CD4-positive, alpha-beta T cell treated with Interferon alpha-2 for 1 hour (primary cell): ENCODE results near the gene IQGAP3.
"Not testable (repeated sequence)": the region's sequence is repeated elsewhere in the genome, so short reads cannot be mapped to it uniquely, and the experiment has no call there.

Source experiments
- DNase-seq, 2 donors: peaks; one replicate each; pipeline ENCODE4 v3.0.0-alpha.2; 2020 to 2022

IQGAP3 gene, protein sequence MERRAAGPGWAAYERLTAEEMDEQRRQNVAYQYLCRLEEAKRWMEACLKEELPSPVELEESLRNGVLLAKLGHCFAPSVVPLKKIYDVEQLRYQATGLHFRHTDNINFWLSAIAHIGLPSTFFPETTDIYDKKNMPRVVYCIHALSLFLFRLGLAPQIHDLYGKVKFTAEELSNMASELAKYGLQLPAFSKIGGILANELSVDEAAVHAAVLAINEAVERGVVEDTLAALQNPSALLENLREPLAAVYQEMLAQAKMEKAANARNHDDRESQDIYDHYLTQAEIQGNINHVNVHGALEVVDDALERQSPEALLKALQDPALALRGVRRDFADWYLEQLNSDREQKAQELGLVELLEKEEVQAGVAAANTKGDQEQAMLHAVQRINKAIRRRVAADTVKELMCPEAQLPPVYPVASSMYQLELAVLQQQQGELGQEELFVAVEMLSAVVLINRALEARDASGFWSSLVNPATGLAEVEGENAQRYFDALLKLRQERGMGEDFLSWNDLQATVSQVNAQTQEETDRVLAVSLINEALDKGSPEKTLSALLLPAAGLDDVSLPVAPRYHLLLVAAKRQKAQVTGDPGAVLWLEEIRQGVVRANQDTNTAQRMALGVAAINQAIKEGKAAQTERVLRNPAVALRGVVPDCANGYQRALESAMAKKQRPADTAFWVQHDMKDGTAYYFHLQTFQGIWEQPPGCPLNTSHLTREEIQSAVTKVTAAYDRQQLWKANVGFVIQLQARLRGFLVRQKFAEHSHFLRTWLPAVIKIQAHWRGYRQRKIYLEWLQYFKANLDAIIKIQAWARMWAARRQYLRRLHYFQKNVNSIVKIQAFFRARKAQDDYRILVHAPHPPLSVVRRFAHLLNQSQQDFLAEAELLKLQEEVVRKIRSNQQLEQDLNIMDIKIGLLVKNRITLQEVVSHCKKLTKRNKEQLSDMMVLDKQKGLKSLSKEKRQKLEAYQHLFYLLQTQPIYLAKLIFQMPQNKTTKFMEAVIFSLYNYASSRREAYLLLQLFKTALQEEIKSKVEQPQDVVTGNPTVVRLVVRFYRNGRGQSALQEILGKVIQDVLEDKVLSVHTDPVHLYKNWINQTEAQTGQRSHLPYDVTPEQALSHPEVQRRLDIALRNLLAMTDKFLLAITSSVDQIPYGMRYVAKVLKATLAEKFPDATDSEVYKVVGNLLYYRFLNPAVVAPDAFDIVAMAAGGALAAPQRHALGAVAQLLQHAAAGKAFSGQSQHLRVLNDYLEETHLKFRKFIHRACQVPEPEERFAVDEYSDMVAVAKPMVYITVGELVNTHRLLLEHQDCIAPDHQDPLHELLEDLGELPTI (N-terminal part only)

DNA sequence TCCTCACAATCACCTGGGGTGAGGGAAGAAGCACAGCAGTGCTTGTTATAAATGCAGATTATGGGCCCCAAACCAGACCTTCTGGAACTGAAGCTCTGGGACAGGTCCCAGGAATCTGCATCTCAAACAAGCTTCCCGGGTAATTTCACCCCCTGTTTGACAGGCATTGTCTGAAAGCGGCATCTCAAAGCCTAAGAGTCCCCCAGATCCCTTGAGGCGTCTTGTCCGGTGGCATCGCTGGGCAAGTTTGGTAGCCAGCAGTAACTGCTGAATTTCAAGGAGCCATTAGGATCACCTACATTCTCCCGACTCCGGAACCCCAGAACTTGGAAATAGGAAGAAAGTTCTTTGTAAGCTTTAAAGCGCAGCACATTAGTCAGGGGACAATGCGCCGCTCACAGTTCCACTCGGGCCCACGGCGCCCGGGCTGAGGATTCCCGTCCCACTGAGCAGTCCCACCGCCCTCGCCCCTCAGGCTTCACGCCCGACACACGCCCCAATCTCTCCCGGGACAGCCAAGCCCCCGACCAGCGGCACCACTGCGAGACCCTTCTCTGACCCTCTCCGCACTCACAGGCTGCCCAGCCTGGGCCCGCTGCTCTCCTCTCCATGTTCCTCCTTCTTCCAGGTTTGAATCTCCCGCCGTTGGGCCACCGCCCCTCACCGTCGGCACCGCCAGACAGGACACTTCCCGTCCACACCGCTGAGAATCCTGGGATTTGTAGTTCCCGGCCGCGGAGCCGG, at the start of gene IQGAP3:
Gene IQGAP3 (minus strand): TSS at position 647 of the 744 bp plus-strand sequence. CDS start 36 bp downstream, at position 611.
- DNase-seq: peak; percentile 83 to 86

DNA sequence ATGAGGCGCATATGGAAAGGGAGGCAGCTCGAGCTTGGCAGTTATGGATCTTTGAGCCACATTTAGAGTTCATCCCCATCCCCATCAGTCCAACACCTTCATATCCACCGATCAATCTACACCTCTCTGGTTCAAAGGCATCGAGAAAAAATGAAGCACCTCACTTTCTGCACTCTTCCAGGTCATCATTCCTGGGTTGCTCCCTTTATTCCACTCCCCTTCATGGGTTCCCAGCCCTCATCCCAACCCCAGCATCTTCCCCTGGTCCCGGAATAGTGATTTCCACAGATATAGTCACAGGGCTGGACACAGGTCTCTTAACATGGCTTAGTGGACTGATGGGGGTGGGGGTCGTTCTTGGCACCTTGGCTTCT, 47.2 kb upstream of the IQGAP3 start:
- no peak for DNase-seq

DNA sequence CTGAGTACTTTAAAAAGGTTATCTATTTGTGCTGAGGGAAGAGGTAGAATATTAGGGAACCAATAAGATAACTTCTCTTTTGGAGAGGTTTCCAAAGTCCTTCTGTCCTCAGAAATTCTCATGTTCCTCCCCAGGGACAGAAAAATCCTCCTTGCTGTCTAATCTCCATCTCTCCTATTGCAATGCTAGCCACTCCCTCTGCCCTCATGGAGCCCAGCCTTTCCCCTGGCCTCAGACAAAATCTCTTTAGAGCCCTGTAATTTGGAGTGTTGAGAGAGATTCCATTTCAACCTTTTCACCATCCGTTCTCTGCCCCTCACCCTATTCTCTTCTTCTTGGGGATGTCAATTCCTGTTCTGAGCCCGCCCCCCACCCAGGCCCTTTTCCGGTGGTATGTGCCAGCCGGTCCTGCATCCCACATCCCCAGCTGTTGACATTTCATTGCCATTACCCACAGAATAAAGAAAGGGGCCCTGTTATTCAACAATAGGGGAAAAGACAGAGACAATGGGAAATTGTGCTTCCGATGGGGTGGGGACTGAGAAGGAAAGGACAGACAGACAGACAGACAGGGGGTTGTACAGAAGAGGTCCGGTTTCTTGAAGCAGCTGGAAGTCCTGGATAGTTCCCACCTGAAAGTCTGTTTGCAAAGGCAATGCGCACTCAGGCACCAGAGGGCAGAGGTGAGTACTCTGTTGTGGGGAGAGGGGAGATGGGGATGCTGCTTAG, 46.7 kb upstream of the IQGAP3 start, which contains the start of gene HAPLN2:
Gene HAPLN2 (plus strand): TSS at position 563 of the 729 bp plus-strand sequence. CDS start 4,076 bp downstream, outside the sequence.
- no peak for DNase-seq

DNA sequence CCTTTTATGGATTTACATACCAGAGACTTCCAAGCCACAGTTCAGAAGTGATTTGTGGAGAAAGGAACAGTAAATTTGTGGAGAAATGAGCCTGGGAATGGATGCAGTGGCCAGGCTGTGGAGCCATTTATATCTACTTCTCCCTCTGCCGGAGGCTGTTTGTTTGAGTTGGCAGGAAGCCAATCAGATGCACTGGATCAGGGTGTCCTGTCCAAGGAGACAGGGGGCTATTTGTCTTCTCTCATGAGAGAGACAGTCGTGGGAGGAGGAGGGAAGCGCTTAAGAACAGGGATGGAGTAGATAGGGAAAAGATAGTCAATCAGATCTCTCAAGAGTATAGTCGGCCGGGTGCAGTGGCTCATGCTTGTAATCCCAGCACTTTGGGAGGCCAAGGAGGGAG, 44.1 kb upstream of the IQGAP3 start:
- no peak for DNase-seq

DNA sequence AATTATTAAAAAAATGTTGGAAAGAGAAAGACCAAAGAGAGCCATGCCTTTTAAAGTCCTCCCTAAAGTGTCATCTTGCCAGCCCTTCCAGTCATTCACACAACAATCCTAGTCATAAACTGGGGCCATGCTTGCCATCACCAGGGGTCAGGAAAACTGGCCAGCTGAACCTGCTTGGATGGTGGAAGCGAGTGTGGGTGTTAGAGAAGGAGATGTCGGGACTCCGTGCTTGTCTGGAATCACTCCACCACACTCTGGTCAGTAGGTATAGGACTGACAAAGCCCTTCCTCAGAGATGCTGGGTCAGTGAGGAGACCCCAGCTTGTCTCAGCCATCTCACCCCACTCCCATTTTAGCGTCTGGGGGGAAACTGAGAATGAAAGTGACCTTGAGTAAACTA, 43.6 kb upstream of the IQGAP3 start:
- no peak for DNase-seq

DNA sequence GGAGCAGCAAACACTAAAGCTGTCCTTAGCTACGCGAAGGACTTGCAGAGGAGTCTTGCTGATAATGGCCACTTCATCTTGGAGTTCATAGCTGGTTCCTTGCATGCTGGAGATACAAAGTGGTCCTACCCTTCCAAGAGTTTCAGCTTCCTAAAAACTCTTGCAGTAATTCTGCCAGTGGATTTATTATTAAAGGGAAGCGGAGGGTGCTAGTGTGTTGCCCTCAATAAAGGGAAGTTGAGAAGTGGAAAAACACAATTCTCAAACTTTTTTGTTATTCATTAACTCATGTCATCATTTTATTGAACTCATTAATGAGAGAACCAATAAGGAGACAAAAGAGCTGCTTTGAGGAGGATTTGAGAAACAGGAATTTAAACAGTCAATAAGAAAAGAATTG, 40.3 kb upstream of the IQGAP3 start:
- no peak for DNase-seq

DNA sequence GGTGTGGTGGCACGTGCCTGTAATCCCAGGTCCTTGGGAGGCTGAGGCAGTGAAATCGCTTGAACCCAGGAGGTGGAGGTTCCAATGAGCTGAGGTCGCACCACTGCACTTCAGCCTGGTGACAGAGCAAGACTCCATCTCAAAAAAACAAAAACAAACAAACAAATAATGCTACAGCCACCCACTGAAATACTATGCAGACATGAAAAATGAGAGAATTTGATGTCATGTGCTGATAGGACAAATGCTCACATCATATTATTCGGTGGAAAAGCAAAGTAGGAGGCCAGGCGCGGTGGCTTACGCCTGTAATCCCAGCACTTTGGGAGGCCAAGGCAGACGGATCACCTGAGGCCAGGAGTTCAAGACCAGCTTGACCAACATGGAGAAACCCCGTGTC, 37.7 kb upstream of the IQGAP3 start:
- not testable (repeated sequence) for DNase-seq

DNA sequence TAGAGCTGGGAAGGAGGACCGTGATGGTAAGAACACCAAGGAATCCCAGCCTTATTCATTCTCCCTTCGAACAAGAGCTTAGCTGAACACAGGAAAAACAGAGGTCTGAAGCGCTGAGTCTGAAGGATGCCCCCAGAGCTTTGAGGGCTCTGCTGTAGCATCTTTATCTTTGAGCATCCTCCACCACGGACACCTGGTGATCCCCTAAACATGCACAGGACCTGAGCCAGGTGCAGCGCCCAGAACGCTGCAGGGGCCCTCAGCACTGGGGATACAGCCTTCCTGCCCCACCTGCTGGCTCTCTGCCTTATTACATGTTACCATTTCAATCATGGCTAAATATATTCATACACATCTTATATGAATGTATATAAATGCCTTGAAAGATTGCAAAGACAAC, 36.6 kb upstream of the IQGAP3 start:
- peak; percentile 47 to 70 for DNase-seq

DNA sequence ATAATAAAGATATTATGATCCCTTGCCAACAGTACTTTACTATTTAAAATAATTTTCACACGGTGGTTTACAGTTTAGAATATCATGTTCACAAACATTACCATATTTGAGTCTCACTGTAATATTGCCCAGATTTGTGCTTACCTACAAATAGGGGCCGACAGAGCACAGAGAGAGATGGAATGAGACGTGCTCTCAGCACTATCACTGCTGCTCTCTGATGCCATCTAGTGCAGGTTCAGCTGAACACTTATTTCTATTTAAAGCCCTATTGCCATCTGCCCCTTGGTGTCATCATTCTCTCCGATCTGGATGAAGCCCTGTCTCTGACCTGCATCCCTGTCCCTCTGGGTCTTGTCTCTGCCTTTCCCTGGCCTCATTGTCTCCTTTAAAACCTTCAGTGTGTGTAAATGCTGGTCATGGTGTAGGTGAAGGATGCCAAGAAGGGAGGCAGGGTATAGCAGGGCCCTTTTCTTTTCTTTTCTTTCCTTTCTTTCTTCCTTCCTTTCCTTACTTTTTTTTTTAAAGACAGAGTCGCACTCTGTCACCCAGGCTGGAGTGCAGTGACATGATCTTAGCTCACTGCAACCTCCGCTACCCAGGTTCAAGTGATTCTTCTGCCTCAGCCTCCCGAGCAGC, 35.8 kb upstream of the IQGAP3 start:
- peak; percentile 78 to 82 for DNase-seq

DNA sequence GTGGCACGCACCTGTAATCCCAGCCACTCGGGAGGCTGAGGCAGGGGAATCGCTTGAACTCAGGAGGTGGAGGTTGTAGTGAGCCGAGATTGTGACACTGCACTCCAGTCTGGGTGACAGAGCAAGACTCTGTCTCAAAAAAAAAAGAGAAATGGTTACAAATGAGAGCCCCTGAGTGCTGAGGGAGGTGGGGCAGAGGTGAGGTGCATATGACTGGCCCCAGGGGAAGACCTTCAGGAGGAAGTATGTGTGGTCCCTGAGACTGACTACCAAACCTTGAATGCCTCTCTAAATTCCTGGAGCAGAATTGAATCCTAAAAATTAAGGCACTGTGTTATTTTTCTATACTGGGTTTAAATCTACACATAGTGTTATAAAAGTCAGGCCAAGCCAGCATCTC, 35.0 kb upstream of the IQGAP3 start:
- DNase-seq: peak in 1 of 2 donors; percentile 40

DNA sequence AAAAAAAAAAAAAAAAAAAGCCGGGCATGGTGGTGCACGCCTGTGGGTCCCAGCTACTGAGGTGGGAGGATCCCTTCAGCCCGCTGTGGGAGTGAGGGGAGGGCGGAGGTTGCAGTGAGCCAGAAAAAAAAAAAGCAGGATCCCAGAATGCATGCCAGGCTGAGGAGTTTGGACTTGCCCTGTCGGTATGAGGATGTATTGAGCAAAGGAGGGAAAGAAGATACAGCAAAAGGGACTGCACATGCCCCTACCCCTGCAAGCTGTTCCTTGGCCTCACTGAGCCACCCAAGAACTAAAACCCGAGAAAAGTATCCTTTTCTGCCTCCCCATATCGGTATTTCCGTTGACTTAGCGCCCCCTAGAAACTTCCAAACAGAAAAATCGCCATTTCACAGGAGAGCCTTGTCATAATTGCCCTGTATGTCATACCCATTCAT, 30.2 kb upstream of the IQGAP3 start:
- peak in 1 of 2 donors; percentile 39 for DNase-seq

DNA sequence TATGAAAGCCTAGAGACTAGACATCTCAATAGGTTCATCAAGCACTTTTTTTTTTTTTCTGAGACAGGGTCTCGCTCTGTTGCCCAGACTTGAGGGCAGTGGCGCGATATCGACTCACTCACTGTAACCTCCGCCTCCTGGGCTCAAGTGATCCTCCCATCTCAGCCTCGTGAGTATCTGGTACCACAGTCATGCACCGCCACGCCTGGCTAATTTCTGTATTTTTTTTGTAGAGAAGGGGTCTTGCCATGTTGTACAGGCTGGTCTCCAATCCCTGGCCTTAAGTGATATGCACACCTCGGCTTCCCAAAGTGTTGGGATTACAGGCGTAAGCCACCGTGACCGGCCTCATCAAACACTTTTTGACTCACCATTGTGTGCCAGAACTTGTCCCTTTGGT, 29.5 kb upstream of the IQGAP3 start:
- DNase-seq: no peak

DNA sequence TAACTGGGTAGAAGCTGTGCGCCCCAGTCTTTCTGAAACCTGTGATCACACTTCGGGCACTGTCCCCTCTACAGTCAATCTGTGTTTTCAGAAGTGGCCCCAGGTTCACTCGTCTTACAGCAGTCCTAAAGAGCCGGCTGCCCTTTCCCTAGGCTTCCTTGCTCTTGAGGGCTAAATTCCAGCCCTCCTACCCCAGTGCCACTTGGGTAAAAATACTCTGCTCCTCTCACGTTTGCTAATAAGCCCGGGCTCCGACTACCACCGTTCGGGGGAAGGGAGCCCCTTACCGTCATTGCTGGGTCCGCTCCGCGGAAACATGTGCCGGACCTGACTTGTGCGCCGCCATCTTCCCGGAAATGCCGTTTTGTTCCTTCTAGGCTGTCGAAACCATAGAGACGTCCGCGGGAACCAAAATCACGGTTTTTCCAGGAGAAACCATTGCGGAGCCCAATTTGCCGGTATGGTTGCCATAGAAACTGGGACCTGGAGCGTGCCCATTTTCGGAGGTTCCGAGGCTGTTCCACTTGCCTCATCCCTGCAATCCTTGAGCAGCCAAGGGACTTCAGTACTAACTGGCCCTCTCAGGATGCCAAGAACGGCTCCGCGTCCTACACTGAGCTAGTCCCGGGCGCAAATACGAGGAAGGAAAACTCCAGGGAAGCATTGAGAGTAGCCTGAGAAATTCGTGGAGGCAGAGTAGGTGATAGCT, 28.9 kb upstream of the IQGAP3 start, which contains the start of gene GPATCH4:
Gene GPATCH4 (minus strand): TSS at position 358 of the 709 bp plus-strand sequence.
- DNase-seq: peak; percentile 83 to 90

DNA sequence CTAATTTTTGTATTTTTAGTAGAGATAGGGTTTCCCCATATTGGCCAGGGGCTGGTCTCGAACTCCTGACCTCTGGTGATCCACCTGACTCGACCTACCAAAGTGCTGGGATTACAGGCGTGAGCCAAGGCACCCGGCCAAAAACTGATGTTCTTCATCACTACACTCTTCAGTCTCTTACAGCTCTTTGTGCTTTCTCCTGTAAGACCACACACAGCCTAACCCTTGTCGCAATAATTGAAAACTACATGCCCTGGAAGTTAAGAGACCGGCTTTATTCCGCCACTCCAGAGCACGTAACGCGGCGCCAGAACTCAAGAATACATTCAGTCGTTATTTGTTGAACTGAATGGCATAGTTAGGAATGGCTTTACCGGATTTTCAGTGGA, 28.4 kb upstream of the IQGAP3 start:
- no peak for DNase-seq

DNA sequence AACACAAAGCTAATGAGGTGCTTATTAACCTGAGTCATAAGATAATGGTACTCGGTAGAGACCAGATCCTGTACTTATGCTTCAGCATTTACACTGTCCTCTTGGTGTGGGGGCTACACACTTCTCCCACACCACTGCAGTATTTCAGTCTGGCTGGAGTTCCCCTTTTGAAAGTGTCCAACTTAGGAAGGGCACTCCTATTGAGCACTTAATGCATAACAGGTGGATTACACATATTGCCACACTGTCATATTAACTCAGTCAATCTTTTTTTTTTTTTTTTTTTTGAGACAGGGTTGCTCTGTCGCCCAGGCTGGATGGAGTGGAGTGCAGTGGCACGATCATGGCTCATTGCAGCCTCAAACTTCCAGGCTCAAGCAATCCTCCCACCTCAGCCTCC, 27.4 kb upstream of the IQGAP3 start:
- DNase-seq: peak in 1 of 2 donors; percentile 48

DNA sequence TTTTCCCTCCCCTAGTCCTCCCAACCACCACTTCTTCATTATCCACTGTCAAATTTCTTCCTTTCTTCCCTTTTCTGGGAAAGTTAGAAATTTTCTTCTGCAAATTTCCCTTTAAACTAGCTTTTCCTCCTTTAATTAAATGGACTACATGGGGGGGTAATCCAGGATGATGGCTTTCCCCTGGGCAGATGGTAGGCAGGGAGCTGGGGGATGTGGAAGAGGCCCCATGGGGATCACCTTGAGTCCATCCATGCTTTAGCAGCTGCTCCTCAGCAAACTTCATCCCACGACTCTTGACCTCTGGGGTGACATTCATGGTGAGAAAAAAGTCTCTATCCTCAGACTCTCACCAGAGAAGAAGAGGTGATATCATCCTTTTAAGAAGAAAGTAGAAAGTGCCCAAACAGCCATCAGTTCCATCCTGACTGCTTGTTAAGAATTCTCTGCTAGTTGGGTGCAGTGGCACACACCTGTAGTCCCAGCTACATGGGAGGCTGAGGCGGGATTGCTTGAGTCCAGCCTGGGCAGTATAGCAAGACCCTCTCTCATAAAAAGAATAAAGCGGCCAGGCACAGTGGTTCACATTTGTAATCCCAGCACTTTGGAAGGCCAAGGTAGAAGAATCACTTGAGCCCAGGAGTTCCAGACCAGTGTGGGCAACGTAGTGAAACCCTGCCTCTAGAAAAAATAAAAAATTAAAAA, 26.5 kb upstream of the IQGAP3 start:
- no peak for DNase-seq

DNA sequence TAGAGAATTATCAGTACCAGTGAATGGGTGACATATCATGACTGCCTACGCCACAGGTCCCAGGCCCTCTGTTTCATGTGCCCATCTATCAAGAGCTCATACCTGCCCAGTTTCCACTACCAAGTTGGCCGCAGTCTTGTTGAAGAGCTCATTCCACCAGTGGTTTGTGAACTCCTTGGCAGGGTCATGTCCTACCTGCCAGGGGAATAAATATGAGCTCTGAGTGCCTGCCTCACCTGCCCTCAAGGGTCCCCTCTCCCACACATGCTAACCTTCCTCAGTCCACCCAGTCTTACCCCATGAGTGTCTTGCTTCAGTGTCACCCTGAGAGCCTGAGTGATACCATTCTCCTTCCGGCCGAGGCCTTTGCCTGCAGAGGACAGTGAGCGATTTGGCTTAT, 25.8 kb upstream of the IQGAP3 start:
- no peak for DNase-seq

DNA sequence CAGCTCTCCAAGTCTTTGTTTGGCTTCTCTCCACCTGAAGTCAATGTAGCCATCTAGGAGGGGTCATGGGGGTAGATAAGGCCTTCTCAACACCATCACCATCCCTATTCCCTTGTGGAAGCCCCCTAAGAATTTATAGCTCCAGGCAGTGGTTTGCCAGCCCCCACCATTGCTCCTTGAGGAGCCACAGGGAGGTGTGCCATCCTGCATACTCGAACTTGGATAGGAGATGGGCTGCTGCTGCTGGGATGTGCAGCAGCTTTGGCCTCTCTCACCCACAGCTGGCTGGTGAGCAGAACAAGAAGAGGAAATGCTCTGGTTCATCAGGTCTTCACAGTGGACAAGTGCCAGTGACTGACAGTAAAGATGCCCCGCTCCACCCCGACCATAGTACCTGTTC, 24.1 kb upstream of the IQGAP3 start:
- no peak for DNase-seq

DNA sequence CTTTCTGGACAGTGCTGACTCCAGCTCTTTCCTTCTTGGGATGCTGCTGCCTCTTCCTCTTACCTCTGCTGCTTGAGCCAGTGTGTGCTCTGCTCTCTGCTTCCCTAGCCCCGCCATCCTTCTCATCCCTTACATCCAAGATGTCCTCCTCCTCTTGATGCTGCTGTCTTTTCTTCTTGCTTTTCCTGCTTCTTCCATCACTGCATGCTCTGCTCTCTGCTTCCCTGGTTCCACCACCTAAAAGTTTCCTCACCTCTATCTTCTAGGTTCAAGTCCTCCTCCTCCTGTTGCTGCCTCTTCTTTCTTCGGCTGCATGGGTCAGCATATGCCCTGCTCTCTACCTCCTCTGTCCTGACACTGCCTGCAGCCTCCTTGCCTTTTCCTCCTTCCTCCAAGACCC, 22.7 kb upstream of the IQGAP3 start:
- no peak for DNase-seq
